Measurements from ENCODE around the gene ZER1.
A peak's percentile ranks its signal among the peaks of the same experiment; 100 is the strongest.
"Not testable (repeated sequence)": the region's sequence is repeated elsewhere in the genome, so short reads cannot be mapped to it uniquely, and the experiment has no call there.

ZER1 gene

DNA sequence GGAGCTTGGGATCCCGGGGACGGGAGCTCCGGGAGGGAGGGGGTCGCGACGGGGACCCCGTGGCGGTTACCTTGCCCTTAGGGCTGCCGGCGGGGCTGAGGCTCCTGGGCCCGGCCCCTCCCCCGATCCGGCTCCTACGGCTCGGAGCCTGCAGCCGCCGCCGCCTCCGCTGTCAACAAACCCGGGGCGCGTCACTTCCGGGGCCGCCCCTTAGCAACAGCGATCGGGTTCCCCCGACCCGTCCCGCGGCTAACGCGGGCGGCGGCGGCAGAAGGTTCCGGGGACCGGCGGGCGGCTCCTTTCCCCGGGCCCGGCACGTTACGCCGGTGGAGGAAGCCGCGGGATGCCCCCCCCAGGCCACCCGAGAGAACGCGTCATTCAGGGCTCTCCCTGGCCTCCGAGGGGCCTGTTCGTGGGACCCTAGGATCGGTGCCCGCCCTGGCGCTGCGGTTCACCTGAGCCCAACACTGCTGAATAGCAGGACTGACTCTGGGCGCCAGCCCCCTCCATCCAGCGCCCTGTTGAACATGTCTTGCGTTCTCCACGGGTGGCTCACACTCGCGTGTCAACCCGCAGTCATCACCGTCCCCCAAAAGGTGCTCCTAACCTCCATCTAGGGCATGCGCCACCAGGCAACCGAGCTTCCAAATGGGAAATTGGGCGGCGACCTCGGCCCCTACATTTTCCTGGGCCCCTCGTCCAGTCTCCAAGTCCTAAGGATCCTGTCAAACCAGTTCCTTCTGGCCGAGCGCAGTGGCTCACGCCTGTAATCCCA, at the start of gene ZER1:
TSS of gene ZER1 (minus strand) at position 183 of the 775 bp plus-strand sequence. CDS start 16,362 bp downstream, outside the sequence.
- peak; percentile 86 for DNase-seq (ENCODE audit: low spot score)

DNA sequence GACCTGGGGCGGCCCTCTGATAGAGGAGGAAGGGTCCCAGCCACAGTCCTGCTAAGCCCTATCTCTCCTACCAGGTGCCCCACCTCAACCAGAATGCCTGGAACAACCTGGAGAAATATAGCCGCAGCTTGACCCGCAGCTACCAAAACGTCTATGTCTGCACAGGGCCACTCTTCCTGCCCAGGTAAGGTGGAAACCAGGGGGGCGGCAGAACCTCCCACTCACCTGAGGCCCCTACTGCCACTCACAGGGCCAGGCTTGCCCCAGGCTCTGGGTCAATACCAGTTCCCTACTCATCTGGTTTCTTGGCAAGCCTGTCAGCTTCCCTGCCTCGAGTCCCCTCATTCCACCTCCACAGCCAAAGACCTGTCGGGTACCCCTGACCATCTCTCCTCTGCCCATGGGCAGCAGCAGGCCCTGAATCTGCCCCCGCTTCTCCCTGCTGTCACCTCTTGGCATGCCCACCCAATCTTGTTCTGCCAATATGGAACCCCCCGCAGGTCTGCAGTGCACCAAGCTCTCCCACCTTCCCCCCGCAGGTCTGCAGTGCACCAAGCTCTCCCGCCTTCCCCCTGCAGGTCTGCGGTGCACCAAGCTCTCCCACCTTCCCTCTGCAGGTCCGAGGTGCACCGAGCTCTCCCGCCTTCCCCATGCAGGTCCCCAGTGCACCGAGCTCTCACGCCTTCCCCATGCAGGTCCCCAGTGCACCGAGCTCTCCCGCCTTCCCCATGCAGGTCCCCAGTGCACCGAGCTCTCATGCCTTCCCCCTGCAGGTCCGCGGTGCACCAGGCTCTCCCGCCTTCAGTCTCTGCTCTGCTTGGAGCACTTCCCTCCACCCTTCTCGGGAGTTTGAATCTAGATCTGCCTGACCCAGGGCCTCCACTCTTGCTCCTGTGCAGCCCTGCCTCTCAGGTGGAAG, 49.2 kb upstream of the ZER1 start:
- DNase-seq (ENCODE audit: low spot score), result no peak

DNA sequence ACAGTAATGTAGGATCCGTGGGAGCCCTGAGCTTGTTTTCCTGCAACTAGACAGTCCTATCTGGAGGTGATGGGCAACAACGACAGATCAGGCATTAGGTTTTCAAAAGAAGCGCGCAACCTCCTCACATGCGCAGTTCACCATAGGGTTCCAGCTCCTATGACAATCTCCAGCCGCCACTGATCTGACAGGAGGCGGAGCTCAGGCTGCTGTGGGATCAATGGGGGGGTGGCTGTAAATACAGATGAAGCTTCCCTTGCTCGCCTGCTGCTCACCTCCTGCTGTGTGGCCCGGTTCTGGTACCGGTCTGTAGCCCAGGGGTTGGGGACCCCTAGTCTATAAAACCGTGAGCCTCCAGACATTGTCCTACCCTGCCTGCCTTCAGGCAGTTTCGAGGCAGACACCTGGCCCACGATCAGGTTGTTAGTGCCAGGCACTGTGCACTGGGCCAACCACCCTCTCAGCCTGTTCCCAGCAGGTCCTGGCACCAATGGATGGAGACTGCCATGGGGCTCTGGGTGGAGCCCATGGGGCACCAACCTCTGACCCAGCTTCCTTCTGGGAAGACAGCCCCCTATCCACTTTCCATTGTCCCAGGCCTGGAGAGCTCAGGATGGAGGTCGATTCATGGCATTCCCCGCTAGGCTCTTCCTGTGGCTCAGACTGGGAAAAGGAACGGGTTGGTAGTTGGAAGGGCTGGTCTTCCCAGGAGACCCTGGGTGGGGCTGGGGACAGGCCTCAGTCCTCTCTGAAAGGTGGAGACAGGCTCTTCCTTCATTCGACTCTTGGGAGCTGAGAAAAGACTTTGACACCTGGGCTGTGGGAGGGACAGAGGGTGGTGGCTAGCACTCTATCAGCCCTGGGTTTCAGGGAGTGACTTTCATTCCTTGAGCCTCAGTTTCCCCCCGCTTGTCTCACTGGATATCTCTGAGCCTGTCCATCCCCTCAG, 48.3 kb upstream of the ZER1 start:
- peak; percentile 71 for DNase-seq (ENCODE audit: low spot score)

DNA sequence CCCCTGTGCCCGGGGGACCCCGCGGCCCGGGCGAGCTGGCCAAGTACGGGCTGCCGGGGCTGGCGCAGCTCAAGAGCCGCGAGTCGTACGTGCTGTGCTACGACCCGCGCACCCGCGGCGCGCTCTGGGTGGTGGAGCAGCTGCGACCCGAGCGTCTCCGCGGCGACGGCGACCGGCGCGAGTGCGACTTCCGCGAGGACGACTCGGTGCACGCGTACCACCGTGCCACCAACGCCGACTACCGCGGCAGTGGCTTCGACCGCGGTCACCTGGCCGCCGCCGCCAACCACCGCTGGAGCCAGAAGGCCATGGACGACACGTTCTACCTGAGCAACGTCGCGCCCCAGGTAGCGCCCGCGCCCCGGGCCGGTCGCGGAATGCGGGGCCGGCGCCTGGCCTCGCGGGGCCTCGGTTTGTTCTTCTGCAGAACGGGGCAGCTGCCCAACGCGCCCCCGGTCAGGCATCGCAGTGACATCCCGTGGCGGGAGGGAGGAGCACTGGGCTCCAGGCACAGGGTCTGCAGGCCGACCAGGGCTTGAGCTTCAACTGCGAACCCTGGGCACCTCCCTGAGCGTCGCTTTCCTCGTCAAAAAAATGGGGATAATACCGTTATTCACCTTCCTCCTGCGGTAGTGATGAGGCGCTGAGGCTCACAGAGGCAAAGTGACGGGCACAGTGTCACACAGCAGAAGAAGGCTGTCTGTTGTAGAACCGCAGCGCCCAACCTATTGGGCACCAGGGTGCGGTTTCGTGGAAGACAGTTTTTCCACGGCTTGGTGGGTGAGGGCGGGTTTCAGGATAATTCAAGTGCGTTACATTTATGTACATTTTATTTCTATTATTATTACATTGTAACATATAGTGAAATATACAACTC, 47.4 kb upstream of the ZER1 start:
- peak; percentile 41 for DNase-seq (ENCODE audit: low spot score)

DNA sequence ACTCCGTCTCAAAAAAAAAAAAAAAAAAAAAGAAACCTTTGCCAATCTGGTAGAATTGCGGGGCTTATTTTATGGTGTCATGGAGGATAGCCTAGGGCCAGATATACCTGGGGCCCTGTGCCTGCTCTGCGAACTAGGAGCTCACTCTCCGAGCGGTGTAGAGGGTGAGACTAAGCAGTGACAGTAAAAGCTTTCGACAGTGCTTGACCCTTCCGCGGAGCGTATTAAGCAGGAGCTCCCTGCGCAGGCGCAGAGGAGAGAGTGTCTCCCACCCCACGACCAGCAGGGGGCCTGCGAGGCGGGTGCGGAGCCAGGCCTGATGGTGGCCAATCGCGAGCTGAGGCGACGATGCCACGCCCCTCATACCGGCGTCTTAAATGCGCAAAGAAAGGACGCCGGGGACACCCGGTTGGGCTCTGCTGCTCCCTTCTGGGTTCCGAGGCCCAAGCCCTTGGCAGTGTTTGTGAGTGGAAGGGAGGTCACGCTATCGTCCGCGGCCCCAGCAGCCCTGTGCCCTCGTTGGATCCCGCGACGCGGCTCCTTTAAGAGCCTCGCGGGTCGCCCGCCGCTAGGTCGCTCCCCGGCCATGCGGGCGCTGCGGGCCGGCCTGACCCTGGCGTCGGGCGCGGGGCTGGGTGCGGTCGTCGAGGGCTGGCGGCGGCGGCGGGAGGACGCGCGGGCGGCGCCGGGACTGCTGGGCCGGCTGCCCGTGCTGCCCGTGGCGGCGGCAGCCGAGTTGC, 46.5 kb upstream of the ZER1 start, which contains the start of gene ENDOG:
TSS of gene ENDOG (plus strand) at position 402 of the 740 bp plus-strand sequence. CDS start at position 587, 185 bp downstream.
- peak; percentile 93 for DNase-seq (ENCODE audit: low spot score)

DNA sequence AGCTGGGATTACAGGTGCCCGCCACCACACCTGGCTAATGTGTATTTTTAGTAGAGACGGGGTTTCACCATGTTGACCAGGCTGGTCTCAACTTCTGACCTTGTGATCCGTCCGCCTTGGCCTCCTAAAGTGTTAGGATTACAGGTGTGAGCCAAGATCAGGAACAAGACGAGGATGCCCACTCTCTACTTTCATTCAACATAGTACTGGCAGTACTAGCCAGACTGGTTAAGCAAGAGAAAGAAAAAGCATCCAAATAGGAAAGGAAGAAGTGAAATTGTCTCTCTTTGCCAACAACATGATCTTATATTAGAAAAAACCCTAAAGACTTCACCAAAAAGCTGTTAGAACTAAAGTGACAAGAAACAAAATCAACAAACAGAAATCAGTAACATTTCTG, 39.1 kb upstream of the ZER1 start:
- DNase-seq (ENCODE audit: low spot score), result no peak

DNA sequence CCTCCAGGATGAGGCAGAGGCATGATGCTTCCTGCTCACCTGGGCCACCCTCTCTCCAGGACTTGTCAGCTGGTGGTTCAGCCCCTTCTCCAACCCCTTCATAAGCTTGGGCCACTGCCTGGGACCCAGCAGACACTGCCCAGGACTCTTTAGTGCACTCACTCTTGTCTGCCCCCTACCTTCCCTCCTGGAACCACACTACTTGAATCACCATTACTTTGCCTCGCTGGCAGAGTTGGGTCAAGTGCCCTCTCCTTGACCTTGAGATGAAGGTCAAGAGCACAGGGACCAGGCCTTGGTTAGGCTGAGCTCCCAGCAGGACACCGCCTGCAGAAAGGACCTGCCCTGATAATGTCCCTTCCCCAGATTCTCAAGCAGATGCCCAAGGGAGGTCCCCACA, 38.1 kb upstream of the ZER1 start:
- DNase-seq (ENCODE audit: low spot score), result no peak

DNA sequence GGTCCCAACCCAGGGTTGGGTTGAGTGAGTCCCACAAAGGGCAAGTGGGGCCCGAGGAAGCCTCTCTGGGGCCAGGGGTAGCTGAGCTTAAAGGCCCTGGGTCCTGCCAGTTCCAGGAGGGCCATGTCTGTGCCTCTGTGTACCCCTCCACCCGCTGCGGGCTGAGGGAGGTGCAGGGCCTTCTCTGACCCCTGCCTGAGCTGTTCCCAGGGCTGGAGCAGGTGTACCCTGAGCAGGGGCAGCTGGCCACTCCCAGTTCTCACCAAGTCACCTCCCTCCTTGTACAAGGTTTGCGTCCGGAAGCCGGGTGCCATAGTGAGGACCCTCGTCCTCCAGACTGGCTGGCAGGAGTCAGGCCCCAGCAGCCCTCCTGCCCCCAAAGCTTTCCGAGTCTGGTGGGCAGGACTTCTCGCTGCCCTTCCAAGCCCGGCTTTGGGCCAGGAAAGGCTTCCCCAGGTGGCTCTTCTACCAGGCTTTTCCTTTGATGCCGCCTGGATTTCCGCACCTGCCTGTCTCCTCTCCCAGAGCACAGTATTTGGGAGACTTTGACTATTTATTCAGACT, 37.4 kb upstream of the ZER1 start:
- no peak for DNase-seq (ENCODE audit: low spot score)

DNA sequence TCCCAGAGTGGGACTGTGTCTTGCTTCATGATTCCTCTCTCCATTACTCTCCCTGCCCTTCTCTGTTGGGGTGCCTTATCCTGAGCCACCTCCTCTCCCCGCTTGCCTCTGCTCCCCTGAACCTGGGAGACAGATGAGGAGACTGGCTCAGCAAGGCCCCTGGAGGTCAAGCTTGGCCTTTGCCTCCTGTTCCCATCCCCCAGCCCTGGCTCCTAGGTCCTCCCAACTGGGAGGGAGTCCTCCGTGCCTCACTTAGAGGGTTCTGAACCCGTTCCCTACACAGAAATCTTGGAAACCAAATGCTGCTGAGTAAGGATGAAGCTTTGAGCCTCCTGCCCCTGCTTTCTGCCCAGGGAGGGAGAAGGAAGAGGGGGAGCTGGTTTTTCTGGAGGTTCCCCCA, 36.8 kb upstream of the ZER1 start:
- no peak for DNase-seq (ENCODE audit: low spot score)

DNA sequence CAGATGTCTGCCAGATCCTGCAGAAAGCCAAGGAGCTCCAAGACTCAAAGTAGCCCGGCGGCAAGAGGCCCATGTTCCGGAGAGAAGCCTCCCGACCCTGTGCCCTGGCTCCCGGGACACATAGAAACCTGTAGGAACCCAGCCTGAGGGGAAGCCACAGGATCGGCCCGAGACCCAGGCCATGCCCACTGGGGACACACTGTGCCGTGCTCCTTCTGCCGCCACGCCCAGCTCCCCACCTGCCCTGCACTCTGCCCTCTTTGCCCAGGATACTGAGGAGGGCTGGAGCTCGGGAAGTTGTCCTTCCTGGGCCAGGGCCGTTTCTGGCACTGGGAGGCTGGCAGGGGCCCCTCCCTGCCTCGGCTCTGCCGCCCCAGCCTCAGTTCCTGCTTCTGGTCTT, 36.1 kb upstream of the ZER1 start:
- DNase-seq (ENCODE audit: low spot score), result no peak

DNA sequence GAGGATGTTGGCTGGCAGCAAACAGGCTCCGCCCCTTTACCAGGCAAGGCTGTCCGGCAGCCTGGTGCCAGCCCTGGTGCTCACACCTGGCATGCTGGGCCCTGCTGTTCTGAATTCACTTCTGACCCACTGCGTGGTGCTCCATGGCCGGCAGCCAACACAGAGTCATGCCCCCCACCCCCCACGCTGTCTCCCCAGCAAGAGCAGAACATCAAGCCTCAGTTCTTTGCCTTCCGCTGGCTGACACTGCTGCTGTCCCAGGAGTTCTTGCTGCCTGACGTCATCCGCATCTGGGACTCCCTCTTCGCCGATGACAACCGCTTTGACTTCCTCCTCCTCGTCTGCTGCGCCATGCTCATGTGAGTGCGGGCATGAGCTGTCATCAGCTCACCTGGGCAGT, 33.9 kb upstream of the ZER1 start:
- no peak for DNase-seq (ENCODE audit: low spot score)

DNA sequence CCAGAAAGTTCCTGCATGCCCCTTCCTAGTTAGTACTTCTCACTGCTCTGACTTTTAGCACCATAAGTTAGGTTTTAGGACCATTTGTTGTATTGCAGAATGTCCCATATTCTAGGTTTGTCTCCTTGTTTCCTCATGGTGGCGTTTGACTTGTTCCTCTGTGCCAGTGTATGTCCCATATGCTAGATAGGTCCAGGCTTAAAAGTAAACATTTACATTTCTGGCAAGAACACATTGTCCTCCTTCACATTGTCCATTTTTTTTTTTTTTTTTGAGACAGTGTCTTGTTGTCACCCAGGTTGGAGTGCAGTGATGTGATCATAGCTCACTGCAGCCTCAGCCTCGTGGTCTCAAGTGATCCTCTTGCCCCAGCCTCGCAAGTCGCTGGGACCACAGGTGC, 30.8 kb upstream of the ZER1 start:
- no peak for DNase-seq (ENCODE audit: low spot score)

DNA sequence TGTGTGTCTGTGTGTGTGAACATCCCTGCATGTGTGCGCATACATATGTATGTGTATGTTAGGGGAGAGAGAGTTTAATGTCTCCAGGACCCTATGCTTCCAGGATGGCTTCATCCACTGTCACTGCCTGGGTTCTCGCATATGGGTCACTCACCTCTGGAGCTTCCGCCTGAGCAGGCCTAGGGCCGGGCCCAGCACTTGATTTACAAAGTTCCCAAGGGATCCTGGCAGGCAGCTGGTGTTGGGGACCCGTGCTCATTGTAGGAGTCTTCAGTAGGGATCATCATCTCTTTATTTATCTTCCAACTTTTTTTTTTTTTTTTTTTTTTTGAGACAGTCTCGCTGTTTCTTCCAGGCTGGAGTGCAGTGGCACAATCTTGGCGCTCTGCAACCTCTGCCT, 28.3 kb upstream of the ZER1 start:
- DNase-seq (ENCODE audit: low spot score), result no peak

DNA sequence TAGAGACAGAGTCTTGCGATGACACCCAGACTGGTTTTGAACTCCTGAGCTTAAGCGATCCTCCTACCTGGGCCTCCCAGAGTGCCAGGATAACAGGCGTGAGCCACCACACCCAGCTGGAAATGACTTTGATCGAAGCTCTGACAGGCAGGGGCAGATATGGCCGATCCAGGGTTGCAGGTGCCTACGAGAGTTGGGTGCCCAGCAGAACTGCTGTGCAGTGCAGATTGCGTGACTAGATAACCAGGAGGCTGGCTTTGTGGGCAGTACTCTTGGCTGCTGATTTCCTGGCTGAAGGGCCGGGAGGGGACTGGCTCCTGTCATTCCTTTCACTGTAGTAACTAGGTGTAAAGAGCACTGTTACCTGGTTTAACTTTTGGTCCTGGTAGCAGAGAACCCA, 27.2 kb upstream of the ZER1 start:
- DNase-seq (ENCODE audit: low spot score), result no peak

DNA sequence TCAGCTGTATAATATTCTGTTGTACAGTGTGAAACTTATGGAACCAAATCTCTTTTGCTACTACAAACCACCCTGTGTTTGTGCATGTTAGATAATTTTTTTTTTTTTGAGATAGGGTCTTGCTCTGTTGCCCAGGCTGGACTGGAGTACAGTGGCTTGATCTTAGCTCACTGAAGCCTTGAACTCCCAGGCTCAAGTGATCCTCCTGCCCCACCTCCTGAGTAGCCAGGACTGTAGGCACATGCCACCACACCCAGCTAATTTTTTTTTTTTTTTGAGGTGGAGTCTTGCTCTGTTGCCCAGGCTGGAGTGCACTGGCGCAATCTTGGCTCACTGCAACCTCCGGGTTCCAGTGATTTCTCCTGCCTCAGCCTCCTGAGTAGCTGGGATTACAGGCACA, 23.2 kb upstream of the ZER1 start:
- not testable (repeated sequence) for DNase-seq (ENCODE audit: low spot score)

DNA sequence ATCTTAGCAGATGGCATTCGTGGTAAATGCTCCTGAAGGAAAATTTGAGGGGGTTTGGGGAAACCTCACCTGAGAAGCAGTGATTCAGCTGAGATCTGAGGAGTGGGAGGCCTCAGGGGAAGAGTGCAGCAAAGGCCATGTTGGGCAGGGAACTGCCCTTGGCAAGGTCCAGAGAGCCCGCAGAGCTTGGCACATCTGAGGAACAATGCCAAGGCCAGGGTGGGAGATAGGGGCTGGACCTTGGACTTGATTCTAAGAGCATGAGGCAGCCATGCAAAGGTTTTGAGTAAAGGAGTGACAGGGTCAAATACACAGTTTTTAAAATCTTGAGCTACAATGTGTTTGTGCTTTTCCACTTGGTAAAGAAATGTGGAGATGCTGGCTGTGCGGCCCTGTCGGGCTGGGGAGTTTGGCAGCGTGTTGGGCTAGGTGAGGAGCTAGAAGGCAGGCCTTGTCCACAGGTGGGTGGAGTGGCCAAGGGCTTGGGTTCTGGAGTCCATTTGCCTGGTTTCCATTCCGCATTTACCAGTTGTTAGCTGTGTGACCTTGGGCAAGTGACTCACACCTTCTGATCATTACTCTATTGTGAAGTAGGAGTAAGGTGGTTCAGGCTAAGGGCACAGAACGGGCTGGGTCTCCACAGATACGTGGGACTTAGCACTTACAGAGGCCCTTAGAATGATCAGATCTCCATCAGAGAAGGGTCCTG, 21.4 kb upstream of the ZER1 start:
- no peak for DNase-seq (ENCODE audit: low spot score)

DNA sequence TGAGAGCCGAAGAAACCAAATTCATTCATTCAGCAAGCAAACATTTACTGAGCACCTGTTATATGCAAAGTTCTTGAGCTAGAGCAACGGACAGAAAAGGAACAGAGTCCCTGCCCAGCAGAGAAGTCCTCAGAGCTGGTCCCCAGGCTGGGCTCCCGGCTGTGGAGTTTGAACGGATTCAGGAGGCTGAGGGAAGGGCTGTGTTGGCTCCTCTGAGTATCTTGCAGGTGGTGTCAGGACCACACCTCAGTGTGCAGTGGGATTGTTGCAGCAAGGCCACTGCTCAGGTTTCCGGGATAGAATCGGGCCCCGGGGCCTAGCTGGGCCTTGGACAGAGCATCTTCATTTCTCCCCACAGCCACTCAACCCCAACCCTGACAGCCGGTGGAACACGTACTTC, 20.4 kb upstream of the ZER1 start:
- DNase-seq (ENCODE audit: low spot score), result no peak

DNA sequence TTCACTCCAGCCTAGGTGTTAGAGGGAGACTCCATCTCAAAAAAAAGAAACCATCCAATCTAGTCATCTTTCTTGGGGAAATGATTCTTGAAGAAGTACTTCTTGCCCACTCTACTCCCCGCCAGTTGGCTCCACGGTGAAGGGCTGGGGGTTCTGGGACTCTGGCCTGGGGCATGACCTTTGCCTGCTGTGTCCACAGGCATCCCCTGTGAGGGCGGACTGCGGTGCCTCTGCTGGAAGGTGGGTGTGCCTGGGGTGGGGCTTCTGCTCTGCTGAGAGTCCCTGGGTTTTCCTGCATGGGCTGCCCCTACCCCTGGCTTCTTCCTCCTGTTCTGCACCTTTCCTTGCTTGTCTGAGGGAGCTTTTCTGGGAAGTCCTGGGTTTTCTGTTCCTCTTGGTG, 18.8 kb upstream of the ZER1 start:
- no peak for DNase-seq (ENCODE audit: low spot score)

DNA sequence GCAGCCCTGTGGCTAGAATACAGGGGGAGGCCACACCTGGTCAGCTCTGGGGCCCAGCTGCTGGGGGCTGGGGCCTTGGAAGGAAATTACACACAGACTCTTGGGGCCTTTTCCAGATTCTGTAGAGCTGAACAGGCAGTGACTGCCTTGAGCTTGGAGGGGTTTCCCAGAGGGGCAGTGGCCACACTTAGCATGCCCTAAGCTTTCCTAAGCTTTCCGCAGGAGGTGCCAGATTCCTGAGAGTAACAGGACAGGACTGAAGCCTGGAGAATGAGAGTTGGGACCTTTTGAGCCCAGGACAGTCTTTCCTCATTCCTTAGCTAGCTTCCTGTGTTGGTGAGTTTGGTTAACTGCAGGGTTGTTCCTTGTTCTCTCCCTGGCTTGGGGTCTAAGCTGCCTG, 16.7 kb upstream of the ZER1 start:
- DNase-seq (ENCODE audit: low spot score), result no peak

Measured in SW480 (cell line).